Vagina (tissue), 2 donors: ENCODE measurements around the gene JAGN1. TPM values are rescaled to one million over a fixed set of nuclear protein-coding genes. Genes with fewer than 3 reads are reported as not detected.

Experiments
- DNase-seq, 2 donors: peaks; one replicate each; pipeline ENCODE4 v3.0.0-alpha.2; 2017; ENCODE audit errors: extremely low spot score in 2 of 2
- H3K27ac ChIP-seq: fragments of 200-600 bp; sonication (generic); one replicate; pipeline ENCODE4 v1.5.1; 2019
- H3K27me3 ChIP-seq: fragments of 200-600 bp; sonication (generic); one replicate; pipeline ENCODE4 v1.5.1; 2019
- H3K36me3 ChIP-seq, 2 donors: fragments of 200-600 bp; sonication (generic); one replicate each; pipeline ENCODE4 v1.5.1; 2017 to 2019
- H3K4me1 ChIP-seq: fragments of 200-600 bp; sonication (generic); one replicate; pipeline ENCODE4 v1.5.1; 2019
- H3K4me3 ChIP-seq, 2 donors: fragments of 200-600 bp; sonication (generic); 1 replicate in 1 of 2; 2 replicates in 1 of 2; pipeline ENCODE4 v1.5.1; 2016 to 2019
- H3K9me3 ChIP-seq: fragments of 200-600 bp; sonication (generic); one replicate; pipeline ENCODE4 v1.5.1; 2019
- CTCF ChIP-seq, 3 experiments: fragments of 450-650 bp in 2 of 3; fragments of 200-600 bp in 1 of 3; sonication (generic) in 1 of 3; IDR thresholded peaks; one replicate each; pipeline ENCODE4 v1.5.1; 2017 to 2019; ENCODE audit warnings: antibody characterized with exemption in 3 of 3, mild to moderate bottlenecking in 2 of 3, moderate library complexity in 2 of 3
- POLR2A ChIP-seq, 2 donors: fragments of 450-650 bp; IDR thresholded peaks; one replicate each; pipeline ENCODE4 v1.6.1; 2017; ENCODE audit warnings: antibody characterized with exemption in 2 of 2, mild to moderate bottlenecking in 2 of 2, moderate library complexity in 2 of 2
- POLR2AphosphoS5 ChIP-seq, 2 donors: sonication (generic); formaldehyde crosslinking; IDR thresholded peaks; one replicate each; pipeline ENCODE4 v1.9.0; 2017; ENCODE audit warnings: antibody characterized with exemption in 2 of 2, mild to moderate bottlenecking in 2 of 2, low read depth in 1 of 2; ENCODE audit not compliant: insufficient read depth in 1 of 2
- intact Hi-C: fragments of 100-400 bp; cut with DNase I; formaldehyde crosslinking; loops from one replicate; pipeline ENCODE4 v1.15.1; 2023
- total RNA-seq: library from RNA; depleted of rRNA; stranded (reverse); fragments of >200 nt; gene quantifications from one replicate; pipeline ENCODE4 v1.2.3, GENCODE V29; 2016

Gene JAGN1
- total RNA-seq, 1 donor from 2014 or later: 32.7 TPM

DNA sequence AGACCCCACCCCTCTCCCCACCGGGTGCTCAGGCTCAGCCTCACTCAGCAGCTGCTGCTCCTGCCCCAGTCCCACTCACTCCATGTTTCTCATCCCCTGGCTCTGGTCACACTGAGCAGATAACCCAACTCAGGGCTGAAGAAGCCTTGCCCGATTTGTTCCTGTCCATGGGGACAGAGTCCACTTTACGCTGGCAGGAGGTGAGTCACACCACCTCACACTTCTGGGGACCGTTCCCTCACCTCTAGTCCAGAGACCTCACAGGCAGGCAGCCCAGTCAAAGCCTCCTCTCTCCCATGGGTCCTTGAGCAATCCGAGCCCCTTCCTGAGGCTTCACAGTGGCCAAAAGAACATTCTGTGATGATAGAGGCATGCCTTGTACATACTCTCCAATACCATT is 11.7 kb upstream of the JAGN1 start:
- no peaks in the 10 kb centered on the region for H3K36me3 ChIP-seq
- no peaks in the 10 kb centered on the region for H3K27me3 ChIP-seq
- no peak for DNase-seq
- no peak overlapping the region for H3K27ac ChIP-seq
- no peaks in the 10 kb centered on the region for H3K9me3 ChIP-seq
- peaks cover 17% of the 10 kb centered on the region for H3K4me1 ChIP-seq
- no peak overlapping the region for H3K4me3 ChIP-seq
- intact Hi-C loops: no loop called here
- no peak for TF ChIP-seq POLR2A (IDR thresholded peaks at IDR 0.05)
- TF ChIP-seq CTCF (IDR thresholded peaks at IDR 0.05): no peak
- TF ChIP-seq POLR2AphosphoS5 (IDR thresholded peaks at IDR 0.05; ENCODE audit: insufficient read depth in 1 of 2, low read depth in 1 of 2): no peak

DNA sequence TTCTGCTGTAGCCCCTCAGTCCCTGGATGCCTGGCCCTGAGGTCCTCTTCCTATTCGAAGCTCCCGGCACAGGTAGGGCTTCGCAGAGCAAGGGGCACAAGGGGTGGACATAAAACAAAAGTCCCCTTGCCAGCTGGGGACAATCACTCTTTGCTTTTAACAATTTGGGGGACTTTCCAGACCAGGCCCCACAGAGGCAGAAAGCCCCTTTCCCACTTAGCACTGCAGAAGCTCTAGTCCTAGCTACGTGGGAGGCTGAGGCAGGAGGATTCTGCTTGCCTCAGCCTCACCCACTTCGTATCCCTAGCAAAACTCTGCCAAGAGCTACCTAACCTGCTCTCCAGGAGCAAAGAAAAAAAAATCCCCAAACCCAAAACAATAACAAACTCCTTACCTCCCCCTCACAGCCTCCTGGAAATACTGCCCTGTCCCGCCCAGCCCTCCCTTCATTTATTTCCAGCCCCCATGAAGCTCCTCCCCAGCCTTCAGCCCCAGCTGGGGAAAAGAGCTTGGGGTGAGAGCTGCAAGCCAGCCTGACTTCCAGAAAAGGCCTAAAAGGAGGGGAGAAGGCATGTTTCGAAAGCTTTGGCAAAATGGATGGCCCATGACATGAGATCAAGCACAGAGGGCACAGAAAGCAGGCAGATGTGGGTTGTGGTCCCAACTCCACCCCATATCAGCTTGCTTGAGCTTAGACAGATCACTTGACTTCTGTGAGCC is 10.4 kb upstream of the JAGN1 start, which contains the start of gene CIDEC:
TSS of gene CIDEC (minus strand) at position 424 of the 720 bp plus-strand sequence. CDS start 1,767 bp downstream, outside the sequence.
- intact Hi-C loops: no loop called here

GRCh38 chr3:9881441-9881840 is 9.0 kb upstream of the JAGN1 start:
- Histone ChIP-seq H3K4me1 (peaks cover 34% of the 10 kb centered on the region), H3K9me3 (no peaks in the 10 kb centered on the region), H3K27ac (no peak overlapping the region), H3K27me3 (no peaks in the 10 kb centered on the region), H3K36me3 (no peaks in the 10 kb centered on the region), H3K4me3 (no peak overlapping the region)
- intact Hi-C loops: no loop called here
- no peak for DNase-seq
- TF ChIP-seq POLR2AphosphoS5 (IDR thresholded peaks at IDR 0.05; ENCODE audit: insufficient read depth in 1 of 2, low read depth in 1 of 2) (no peak), POLR2A (IDR thresholded peaks at IDR 0.05) (no peak)

More for the DNA sequence above, 10.4 kb upstream of the JAGN1 start, which contains the start of gene CIDEC:
- H3K36me3 ChIP-seq: no peaks in the 10 kb centered on the region
- peak within 1 kb of the TSS; percentile 44 for H3K27ac ChIP-seq
- no peaks in the 10 kb centered on the region for H3K9me3 ChIP-seq
- H3K4me3 ChIP-seq: no peak within 1 kb of the TSS
- no peak for DNase-seq
- H3K4me1 ChIP-seq: peaks cover 28% of the 10 kb centered on the region
- TF ChIP-seq POLR2A (IDR thresholded peaks at IDR 0.05): no peak
- no peaks in the 10 kb centered on the region for H3K27me3 ChIP-seq

- Histone ChIP-seq H3K4me1 (peaks cover 34% of the 10 kb centered on the region), H3K4me3 (no peak overlapping the region), H3K9me3 (no peaks in the 10 kb centered on the region), H3K27me3 (no peaks in the 10 kb centered on the region), H3K36me3 (no peaks in the 10 kb centered on the region), H3K27ac (peak overlapping the region; percentile 72)
- no peak for DNase-seq
- intact Hi-C loops: no loop called here
- TF ChIP-seq POLR2AphosphoS5 (IDR thresholded peaks at IDR 0.05; ENCODE audit: insufficient read depth in 1 of 2, low read depth in 1 of 2) (no peak), POLR2A (IDR thresholded peaks at IDR 0.05) (no peak), CTCF (IDR thresholded peaks at IDR 0.05) (no peak)
Observed at GRCh38 chr3:9883706-9884554, 6.5 kb upstream of the JAGN1 start.

GRCh38 chr3:9884555-9885165 is 5.8 kb upstream of the JAGN1 start:
- no peak for DNase-seq
- no peaks in the 10 kb centered on the region for H3K9me3 ChIP-seq
- H3K27me3 ChIP-seq: no peaks in the 10 kb centered on the region
- intact Hi-C loops: no loop called here
- no peak overlapping the region for H3K4me3 ChIP-seq
- H3K36me3 ChIP-seq: no peaks in the 10 kb centered on the region
- H3K4me1 ChIP-seq: peaks cover 30% of the 10 kb centered on the region
- peak overlapping the region; percentile 72 for H3K27ac ChIP-seq
- TF ChIP-seq POLR2AphosphoS5 (IDR thresholded peaks at IDR 0.05; ENCODE audit: insufficient read depth in 1 of 2, low read depth in 1 of 2): peak in 1 of 2 donors; percentile 84
- no peak for TF ChIP-seq CTCF (IDR thresholded peaks at IDR 0.05)
